IMR-90 (cell line): Measurements from ENCODE around the gene SLC7A6. TPM values are rescaled to one million over a fixed set of nuclear protein-coding genes. Genes with fewer than 3 reads are reported as not detected.

Source experiments
- ATAC-seq: fragments of 200-7000 bp; cut with Tn5 transposase; 2 replicates; pipeline ENCODE4 v1.9.1; 2020; ENCODE audit warnings: low read depth, mild to moderate bottlenecking, moderate library complexity
- BruUV-seq: library from RNA; stranded (reverse); fragments of 400-500 nt; replicated peaks from 2 replicates; lab custom pipeline; 2021; lab: Mats Ljungman, UMichigan
- CTCF ChIA-PET: fragments of 300-600 bp; formaldehyde crosslinking; extraction: SDS; loops from one replicate; lab custom pipeline; 2021; ENCODE audit warnings: antibody characterized with exemption; lab: Yijun Ruan, JAX
- POLR2A ChIA-PET: fragments of 300-600 bp; sonication (Branson Sonifier 250); formaldehyde crosslinking; loops from one replicate; lab custom pipeline; 2022; ENCODE audit warnings: antibody characterized with exemption; ENCODE audit not compliant: unreplicated experiment; lab: Charles Lee
- DNase-seq: peaks from one replicate; pipeline ENCODE4 v3.0.0; 2013
- H2AFZ ChIP-seq: replicated peaks from 2 replicates; pipeline ENCODE3; 2013; ENCODE audit warnings: low read length, mild to moderate bottlenecking; ENCODE audit not compliant: poor library complexity
- H2AK5ac ChIP-seq: 2 replicates; pipeline ENCODE4 v1.6.1; 2013; ENCODE audit warnings: low read depth, low read length, inconsistent platforms
- H2AK9ac ChIP-seq: replicated peaks from 2 replicates; pipeline ENCODE3; 2013; ENCODE audit warnings: mild to moderate bottlenecking, low read depth, low read length, moderate library complexity; ENCODE audit not compliant: poor library complexity
- H2BK120ac ChIP-seq: 2 replicates; pipeline ENCODE4 v1.6.1; 2013; ENCODE audit warnings: low read depth, low read length, inconsistent platforms
- H2BK15ac ChIP-seq: 3 replicates; pipeline ENCODE4 v1.6.1; 2013; ENCODE audit warnings: low read depth, low read length, inconsistent platforms
- H2BK20ac ChIP-seq: 2 replicates; pipeline ENCODE4 v1.6.1; 2013; ENCODE audit warnings: low read depth, mild to moderate bottlenecking, inconsistent platforms, low read length, moderate library complexity
- H2BK5ac ChIP-seq: 2 replicates; pipeline ENCODE4 v1.6.1; 2013; ENCODE audit warnings: mild to moderate bottlenecking, low read depth, low read length, inconsistent platforms; ENCODE audit not compliant: poor library complexity, severe bottlenecking
- H3K14ac ChIP-seq: replicated peaks from 2 replicates; pipeline ENCODE4 v1.6.1; 2013; ENCODE audit warnings: low read depth, low read length, inconsistent platforms
- H3K18ac ChIP-seq: 2 replicates; pipeline ENCODE4 v1.6.1; 2013; ENCODE audit warnings: low read depth, low read length, control low read depth
- H3K23ac ChIP-seq: 2 replicates; pipeline ENCODE4 v1.6.1; 2013; ENCODE audit warnings: low read depth, low read length, inconsistent platforms
- H3K27ac ChIP-seq: 2 replicates; pipeline ENCODE4 v1.5.1; 2013; ENCODE audit warnings: mild to moderate bottlenecking, control low read depth, low read length; ENCODE audit not compliant: insufficient read depth
- H3K27me3 ChIP-seq: 2 replicates; pipeline ENCODE4 v1.6.1; 2013; ENCODE audit warnings: low read length; ENCODE audit not compliant: control insufficient read depth, insufficient read depth
- H3K36me3 ChIP-seq: 2 replicates; pipeline ENCODE4 v1.6.1; 2013; ENCODE audit warnings: low read length, mixed read lengths; ENCODE audit not compliant: control insufficient read depth, insufficient read depth
- H3K4ac ChIP-seq: 2 replicates; pipeline ENCODE4 v1.6.1; 2013; ENCODE audit warnings: low read depth, low read length, inconsistent platforms
- H3K4me1 ChIP-seq: 2 replicates; pipeline ENCODE4 v1.6.1; 2013; ENCODE audit warnings: low read length, mixed read lengths; ENCODE audit not compliant: control insufficient read depth, insufficient read depth
- H3K4me2 ChIP-seq: 2 replicates; pipeline ENCODE4 v1.6.1; 2013; ENCODE audit warnings: low read depth, mild to moderate bottlenecking, control low read depth, low read length, moderate library complexity
- H3K4me3 ChIP-seq: 2 replicates; pipeline ENCODE4 v1.5.1; 2013; ENCODE audit warnings: low read depth, mild to moderate bottlenecking, control low read depth, low read length, moderate library complexity; ENCODE audit not compliant: insufficient read depth
- H3K56ac ChIP-seq: 2 replicates; pipeline ENCODE4 v1.6.1; 2013; ENCODE audit warnings: low read length, inconsistent platforms; ENCODE audit not compliant: insufficient read depth; ENCODE audit errors: extremely low read depth
- H3K79me1 ChIP-seq, 2 experiments: 2 replicates each; pipeline ENCODE4 v1.6.1; 2013; ENCODE audit warnings: low read length in 2 of 2, inconsistent platforms in 1 of 2, low read depth in 1 of 2
- H3K9ac ChIP-seq: 2 replicates; pipeline ENCODE4 v1.6.1; 2013; ENCODE audit warnings: low read depth, low read length, control low read depth
- H3K9me1 ChIP-seq: 2 replicates; pipeline ENCODE4 v1.6.1; 2013; ENCODE audit warnings: low read length, inconsistent platforms; ENCODE audit not compliant: insufficient read depth
- H3K9me3 ChIP-seq: 2 replicates; pipeline ENCODE4 v1.6.1; 2013; ENCODE audit warnings: low read length; ENCODE audit not compliant: control insufficient read depth, insufficient read depth
- H4K20me1 ChIP-seq: 2 replicates; pipeline ENCODE4 v1.6.1; 2013; ENCODE audit warnings: low read length, inconsistent platforms; ENCODE audit not compliant: insufficient read depth
- H4K5ac ChIP-seq: 2 replicates; pipeline ENCODE4 v1.6.1; 2013; ENCODE audit warnings: mild to moderate bottlenecking, low read depth, low read length, control low read depth
- H4K8ac ChIP-seq, 2 experiments: 2 replicates each; pipeline ENCODE4 v1.6.1; 2013; ENCODE audit warnings: low read depth in 2 of 2, low read length in 2 of 2, control low read depth in 1 of 2, inconsistent platforms in 1 of 2
- H4K91ac ChIP-seq: 2 replicates; pipeline ENCODE4 v1.6.1; 2013; ENCODE audit warnings: low read depth, low read length, inconsistent platforms; ENCODE audit not compliant: insufficient read depth
- CEBPB ChIP-seq: IDR thresholded peaks from 2 replicates; pipeline ENCODE4 v1.6.1; 2012; ENCODE audit warnings: low read depth, low read length, improper control_type of control experiment
- CHD1 ChIP-seq: IDR thresholded peaks from 2 replicates; pipeline ENCODE4 v1.6.1; 2012; ENCODE audit warnings: low read depth, low read length, improper control_type of control experiment
- FOS ChIP-seq: fragments of 150-350 bp; IDR thresholded peaks from 2 replicates; pipeline ENCODE4 v1.6.1; 2016; ENCODE audit warnings: low read depth, low read length
- MXI1 ChIP-seq: IDR thresholded peaks from 2 replicates; pipeline ENCODE4 v1.6.1; 2012; ENCODE audit warnings: low read depth, mild to moderate bottlenecking, low read length, moderate library complexity, borderline replicate concordance
- NFE2L2 ChIP-seq: fragments of 150-350 bp; IDR thresholded peaks from 2 replicates; pipeline ENCODE4 v1.6.1; 2016; ENCODE audit warnings: low read depth, mild to moderate bottlenecking, low read length
- RAD21 ChIP-seq: IDR thresholded peaks from 2 replicates; pipeline ENCODE4 v1.6.1; 2012; ENCODE audit warnings: low read length, improper control_type of control experiment
- RFX5 ChIP-seq: IDR thresholded peaks from 2 replicates; pipeline ENCODE4 v1.8.0; 2012; ENCODE audit warnings: low read depth, mild to moderate bottlenecking, low read length, moderate library complexity
- SMC3 ChIP-seq: fragments of 150-350 bp; IDR thresholded peaks from 2 replicates; pipeline ENCODE4 v1.6.1; 2016; ENCODE audit warnings: low read depth, mild to moderate bottlenecking, antibody characterized with exemption, low read length, moderate library complexity
- WGBS, 2 experiments: methylation state at CpG; one replicate each; pipeline versions ENCODE4 v1.1.5 to v1.1.7; 2013; ENCODE audit warnings: missing lambda C conversion rate in 2 of 2; ENCODE audit not compliant: insufficient read length in 1 of 2; ENCODE audit errors: extremely low coverage in 2 of 2; 5-methylcytosine and 5-hydroxymethylcytosine counted together
- dilution Hi-C: fragments of 300-500 bp; cut with HindIII; formaldehyde crosslinking; loops from one replicate; pipeline ENCODE4 v1.14.3; 2018; ENCODE audit warnings: low sequenced_read_pairs; ENCODE audit not compliant: unreplicated experiment
- in situ Hi-C: fragments of 300-500 bp; cut with MboI; formaldehyde crosslinking; loops from 3 replicates; pipeline ENCODE4 v1.14.3; 2019; ENCODE audit warnings: low sequenced_read_pairs, inconsistent platforms, mixed read lengths
- intact Hi-C: fragments of 100-400 bp; cut with micrococcal nuclease; formaldehyde crosslinking; loops from 2 replicates; pipeline ENCODE4 v1.10.0; 2022
- polyA plus RNA-seq, 3 experiments: library from polyadenylated mRNA; depleted of rRNA; stranded (reverse); fragments of >200 nt; gene quantifications; 2 replicates each; pipeline ENCODE4 v1.2.3, GENCODE V29; 2012; ENCODE audit warnings: low replicate concordance in 1 of 3
- total RNA-seq: library from RNA; depleted of rRNA; stranded (reverse); fragments of >200 nt; gene quantifications from 2 replicates; pipeline ENCODE4 v1.2.3, GENCODE V29; 2012
- TF ChIP-seq, protein P1 (sequence below): conservative IDR thresholded peaks from 2 replicates; pipeline ENCODE4 v1.5.1; 2012; ENCODE audit warnings: mild to moderate bottlenecking, low read depth, low read length, improper control_type of control experiment
- TF ChIP-seq, protein P2 (sequence below): fragments of 150-350 bp; IDR thresholded peaks from 2 replicates; pipeline ENCODE4 v1.6.1; 2016; ENCODE audit warnings: low read depth, mild to moderate bottlenecking, low read length, moderate library complexity, borderline replicate concordance

Gene SLC7A6
- total and polyA plus RNA-seq, 2 of the 4 experiments (the other 2 are of a cell fraction) = 29.4 to 36.1 TPM

DNA sequence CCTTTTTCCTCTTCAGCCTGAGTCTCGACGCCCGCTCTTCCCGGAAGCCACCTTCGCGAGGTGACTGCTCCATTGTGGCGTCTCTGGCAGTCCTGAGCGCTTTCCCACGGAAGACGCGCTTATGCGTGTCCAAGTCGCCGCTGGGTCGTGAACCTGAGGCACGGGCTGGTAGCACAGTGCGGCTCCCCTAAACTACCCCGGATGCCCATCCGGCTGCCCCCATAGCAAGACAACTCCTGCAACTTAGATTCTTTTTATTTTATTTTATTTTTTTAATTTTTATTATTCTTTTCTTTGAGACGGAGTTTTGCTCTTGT is 26.3 kb upstream of the SLC7A6 start:
- intact Hi-C loops = no loop called here

More for the DNA sequence above, 26.3 kb upstream of the SLC7A6 start:
- CTCF ChIA-PET = no interaction called here
- Histone ChIP-seq H4K20me1 (no peaks in the 10 kb centered on the region), H3K27ac (peak overlapping the region; percentile 96), H2AFZ (peak overlapping the region; percentile 96), H4K8ac (peak overlapping the region; percentile 74 to 93), H2BK120ac (peak overlapping the region; percentile 85), H3K23ac (peak overlapping the region; percentile 97), H3K4me1 (peaks cover 10% of the 10 kb centered on the region), H3K4ac (peak overlapping the region; percentile 98), H3K4me3 (peak overlapping the region; percentile 54), H2BK5ac (peak overlapping the region; percentile 96), H3K4me2 (peak overlapping the region; percentile 92), H2AK5ac (peak overlapping the region; percentile 91), H4K5ac (peak overlapping the region; percentile 97), H2BK15ac (peak overlapping the region; percentile 29; the same call in 1 of the 3 replicates), H3K9me1 (peaks cover 8% of the 10 kb centered on the region), H3K18ac (peak overlapping the region; percentile 92), H3K9ac (peak overlapping the region; percentile 89), H3K14ac (peak overlapping the region; percentile 98), H2BK20ac (peak overlapping the region; percentile 30; the same call in 1 of the 2 replicates), H3K27me3 (no peaks in the 10 kb centered on the region), H3K79me1 (peaks cover 2 to 10% of the 10 kb centered on the region in 2 experiments; a peak in 2 of 4 replicates), H3K56ac (peak overlapping the region; percentile 79), H3K9me3 (no peaks in the 10 kb centered on the region), H3K36me3 (no peaks in the 10 kb centered on the region), H2AK9ac (peak overlapping the region; percentile 79), H4K91ac (peak overlapping the region; percentile 94)
- dilution Hi-C loops (no loop called here), in situ Hi-C loops (no loop called here)
- BruUV-seq = no TSS peak
- ATAC-seq (no peak), DNase-seq (no peak)
- POLR2A ChIA-PET = no interaction called here
- TF ChIP-seq, protein P1, sequence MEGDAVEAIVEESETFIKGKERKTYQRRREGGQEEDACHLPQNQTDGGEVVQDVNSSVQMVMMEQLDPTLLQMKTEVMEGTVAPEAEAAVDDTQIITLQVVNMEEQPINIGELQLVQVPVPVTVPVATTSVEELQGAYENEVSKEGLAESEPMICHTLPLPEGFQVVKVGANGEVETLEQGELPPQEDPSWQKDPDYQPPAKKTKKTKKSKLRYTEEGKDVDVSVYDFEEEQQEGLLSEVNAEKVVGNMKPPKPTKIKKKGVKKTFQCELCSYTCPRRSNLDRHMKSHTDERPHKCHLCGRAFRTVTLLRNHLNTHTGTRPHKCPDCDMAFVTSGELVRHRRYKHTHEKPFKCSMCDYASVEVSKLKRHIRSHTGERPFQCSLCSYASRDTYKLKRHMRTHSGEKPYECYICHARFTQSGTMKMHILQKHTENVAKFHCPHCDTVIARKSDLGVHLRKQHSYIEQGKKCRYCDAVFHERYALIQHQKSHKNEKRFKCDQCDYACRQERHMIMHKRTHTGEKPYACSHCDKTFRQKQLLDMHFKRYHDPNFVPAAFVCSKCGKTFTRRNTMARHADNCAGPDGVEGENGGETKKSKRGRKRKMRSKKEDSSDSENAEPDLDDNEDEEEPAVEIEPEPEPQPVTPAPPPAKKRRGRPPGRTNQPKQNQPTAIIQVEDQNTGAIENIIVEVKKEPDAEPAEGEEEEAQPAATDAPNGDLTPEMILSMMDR = no peak
- TF ChIP-seq, protein P2, sequence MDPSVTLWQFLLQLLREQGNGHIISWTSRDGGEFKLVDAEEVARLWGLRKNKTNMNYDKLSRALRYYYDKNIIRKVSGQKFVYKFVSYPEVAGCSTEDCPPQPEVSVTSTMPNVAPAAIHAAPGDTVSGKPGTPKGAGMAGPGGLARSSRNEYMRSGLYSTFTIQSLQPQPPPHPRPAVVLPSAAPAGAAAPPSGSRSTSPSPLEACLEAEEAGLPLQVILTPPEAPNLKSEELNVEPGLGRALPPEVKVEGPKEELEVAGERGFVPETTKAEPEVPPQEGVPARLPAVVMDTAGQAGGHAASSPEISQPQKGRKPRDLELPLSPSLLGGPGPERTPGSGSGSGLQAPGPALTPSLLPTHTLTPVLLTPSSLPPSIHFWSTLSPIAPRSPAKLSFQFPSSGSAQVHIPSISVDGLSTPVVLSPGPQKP = no peak
- TF ChIP-seq CHD1 (no peak), RAD21 (no peak), NFE2L2 (no peak), SMC3 (no peak), MXI1 (no peak), RFX5 (no peak), FOS (no peak), CEBPB (no peak)
- 8% methylated on average over 14 of the region's 20 CpGs; no CpG with 5 or more reads in 1 of the 2 experiments for WGBS, 2 experiments
